Measurements from ENCODE around the gene MAP2K5. TPM values are rescaled to one million over a fixed set of nuclear protein-coding genes. Genes with fewer than 3 reads are reported as not detected.

The MAP2K5 gene
- total RNA-seq, 1 donor from 2014 or later, result 14.9 TPM

- DNase-seq (ENCODE audit: low spot score), result peak; percentile 94
These were observed 21.3 kb upstream of the MAP2K5 start, which contains the start of gene C15orf61 for GRCh38 chr15:67521029-67521782. Gene C15orf61, plus strand, starts transcription at chr15:67521131. Its CDS starts 118 bp downstream, at chr15:67521249.

- no peak for DNase-seq (ENCODE audit: low spot score)
These were observed 20.5 kb upstream of the MAP2K5 start for GRCh38 chr15:67521783-67522568.

GRCh38 chr15:67523330-67523729 lies 19.2 kb upstream of the MAP2K5 start:
- no peak for DNase-seq (ENCODE audit: low spot score)

GRCh38 chr15:67524235-67524634 lies 18.3 kb upstream of the MAP2K5 start:
- no peak for DNase-seq (ENCODE audit: low spot score)

- no peak for DNase-seq (ENCODE audit: low spot score)
These were observed 14.0 kb upstream of the MAP2K5 start for GRCh38 chr15:67528513-67528912.

- no peak for DNase-seq (ENCODE audit: low spot score)
These were observed 11.1 kb upstream of the MAP2K5 start for GRCh38 chr15:67531379-67531914.

GRCh38 chr15:67533873-67534272 lies 8.6 kb upstream of the MAP2K5 start:
- no peak for DNase-seq (ENCODE audit: low spot score)

- DNase-seq (ENCODE audit: low spot score), result no peak
These were observed 8.1 kb upstream of the MAP2K5 start for GRCh38 chr15:67534360-67534759.

- no peak for DNase-seq (ENCODE audit: low spot score)
These were observed 4.7 kb upstream of the MAP2K5 start for GRCh38 chr15:67537771-67538170.

- no peak for DNase-seq (ENCODE audit: low spot score)
These were observed 830 bp downstream of the MAP2K5 start for GRCh38 chr15:67543348-67543718.

- DNase-seq (ENCODE audit: low spot score), result no peak
These were observed 2.0 kb downstream of the MAP2K5 start for GRCh38 chr15:67544475-67544874.

GRCh38 chr15:67545864-67546263 lies 3.4 kb downstream of the MAP2K5 start:
- no peak for DNase-seq (ENCODE audit: low spot score)

GRCh38 chr15:67547064-67547463 lies 4.6 kb downstream of the MAP2K5 start:
- DNase-seq (ENCODE audit: low spot score), result no peak

GRCh38 chr15:67547836-67548235 lies 5.3 kb downstream of the MAP2K5 start:
- DNase-seq (ENCODE audit: low spot score), result no peak

- DNase-seq (ENCODE audit: low spot score), result no peak
These were observed 5.8 kb downstream of the MAP2K5 start for GRCh38 chr15:67548236-67548852.

GRCh38 chr15:67548862-67549651 lies 6.6 kb downstream of the MAP2K5 start:
- DNase-seq (ENCODE audit: low spot score), result no peak

- DNase-seq (ENCODE audit: low spot score), result no peak
These were observed 7.2 kb downstream of the MAP2K5 start for GRCh38 chr15:67549736-67550135.

- no peak for DNase-seq (ENCODE audit: low spot score)
These were observed 8.0 kb downstream of the MAP2K5 start for GRCh38 chr15:67550522-67550921.

GRCh38 chr15:67551207-67551743 lies 8.8 kb downstream of the MAP2K5 start:
- DNase-seq (ENCODE audit: low spot score), result no peak

- DNase-seq (ENCODE audit: low spot score), result no peak
These were observed 12.1 kb downstream of the MAP2K5 start for GRCh38 chr15:67554580-67554979.

All from mesenteric fat pad (tissue), 1 donor.